Measurements from ENCODE around the gene EFTUD2. TPM values are rescaled to one million over a fixed set of nuclear protein-coding genes. Genes with fewer than 3 reads are reported as not detected.

The EFTUD2 gene
- total RNA-seq, 2 donors from 2014 or later, result 109 to 133 TPM

DNA sequence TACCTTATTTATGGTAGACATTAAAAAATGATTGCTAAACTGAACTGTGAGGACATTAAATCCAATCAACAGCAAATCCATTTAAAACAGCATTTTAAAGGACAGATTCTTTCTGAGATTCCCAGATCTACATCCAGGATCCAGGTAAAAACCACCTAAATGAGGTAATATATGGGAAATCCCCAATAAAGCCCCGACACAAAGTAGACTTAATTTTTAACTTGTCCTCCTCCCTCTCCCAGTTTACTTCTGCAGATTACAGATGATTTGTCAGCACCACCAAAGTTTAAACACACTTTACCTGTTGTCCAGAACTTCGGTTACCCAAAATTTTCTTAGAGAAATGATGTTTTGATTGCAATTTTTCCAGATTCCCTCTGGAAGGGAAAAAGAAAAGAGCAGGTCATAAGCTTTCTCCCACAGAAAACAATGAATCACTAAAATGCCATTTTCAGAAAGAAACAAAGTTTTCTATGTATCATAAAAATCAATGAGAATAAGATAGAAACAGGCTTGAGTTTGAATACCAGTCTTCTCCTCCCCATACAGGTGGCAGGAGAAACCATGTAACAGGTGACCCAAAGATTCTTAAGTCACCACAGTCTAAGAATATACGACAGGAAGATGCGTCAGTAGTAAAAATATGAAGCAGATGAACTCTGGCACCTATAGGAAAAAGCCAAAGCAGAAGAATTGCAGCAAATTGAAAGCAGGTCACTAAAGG, 92.0 kb downstream of the EFTUD2 start:
- peaks cover 50% of the 10 kb centered on the region for H3K27me3 Mint-ChIP-seq
- no peak for DNase-seq
- no peaks in the 10 kb centered on the region for H3K4me1 Mint-ChIP-seq
- ATAC-seq, result no peak
- no peak overlapping the region for H3K27ac Mint-ChIP-seq
- H3K9me3 ChIP-seq (ENCODE audit: control insufficient read depth, low read length, poor library complexity, severe bottlenecking), result no peaks in the 10 kb centered on the region
- H3K36me3 Mint-ChIP-seq (ENCODE audit: low read depth), result no peaks in the 10 kb centered on the region
- no peak overlapping the region for H3K4me3 Mint-ChIP-seq

DNA sequence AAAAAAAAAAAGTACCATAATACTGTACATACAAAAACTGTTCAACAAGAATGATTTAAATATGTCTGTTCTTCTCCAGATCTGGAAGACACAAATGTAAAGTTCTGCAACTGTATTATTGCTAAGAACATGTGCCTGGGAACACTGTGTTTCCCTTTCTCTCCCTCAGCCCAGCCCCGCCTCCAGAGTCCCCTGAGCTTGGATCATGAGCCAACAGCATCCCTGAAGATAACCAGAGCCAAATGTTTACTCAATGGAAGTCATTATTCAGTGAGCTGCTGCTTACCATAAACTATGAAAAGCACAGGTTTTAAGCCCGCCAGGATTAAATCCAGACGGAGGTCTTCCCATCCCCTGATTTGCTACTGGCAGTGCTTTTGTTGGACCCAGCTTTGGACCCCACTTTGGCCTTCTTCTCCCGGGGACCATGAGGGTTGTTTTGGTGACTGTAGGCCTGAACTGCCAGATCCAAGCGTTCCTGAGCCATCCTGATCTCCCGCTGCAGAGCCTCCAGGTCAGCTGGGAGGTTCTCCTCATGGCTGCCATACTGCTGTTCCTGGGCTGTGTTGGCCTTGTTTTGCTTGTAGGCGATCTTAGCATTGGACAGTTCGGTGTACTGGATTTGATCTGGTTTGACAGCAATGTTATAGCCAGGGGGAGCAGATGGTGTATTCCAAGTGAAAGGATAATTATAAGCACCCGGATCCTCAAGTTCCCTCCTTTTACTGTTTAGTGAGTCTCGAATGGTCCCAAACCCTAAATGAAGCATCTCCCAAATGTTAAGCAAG, 94.7 kb downstream of the EFTUD2 start:
- no peak overlapping the region for H3K4me3 Mint-ChIP-seq
- ATAC-seq (no peak), DNase-seq (no peak)
- peaks cover 39% of the 10 kb centered on the region for H3K27me3 Mint-ChIP-seq
- H3K27ac Mint-ChIP-seq, result no peak overlapping the region
- no peaks in the 10 kb centered on the region for H3K9me3 ChIP-seq (ENCODE audit: control insufficient read depth, low read length, poor library complexity, severe bottlenecking)
- no peaks in the 10 kb centered on the region for H3K36me3 Mint-ChIP-seq (ENCODE audit: low read depth)
- no peaks in the 10 kb centered on the region for H3K4me1 Mint-ChIP-seq

DNA sequence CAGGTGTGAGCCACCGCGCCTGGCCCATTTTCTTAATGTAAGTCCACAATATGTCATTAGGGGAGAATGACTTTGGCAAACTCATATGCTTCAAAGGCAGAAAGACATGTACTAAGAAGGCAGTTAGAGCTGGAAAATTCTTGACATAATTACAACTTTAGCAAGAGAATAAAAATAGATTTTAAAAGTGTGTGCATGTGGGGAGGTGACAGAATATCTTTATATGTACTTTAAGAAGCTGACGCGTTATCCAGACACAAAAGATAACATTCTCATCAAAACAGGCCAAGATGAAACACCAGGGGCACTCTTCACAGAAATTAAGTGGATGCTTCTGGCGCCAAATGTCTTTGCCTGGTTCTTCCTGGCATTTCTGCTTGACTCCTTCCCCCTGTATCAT, 97.4 kb downstream of the EFTUD2 start:
- H3K4me3 Mint-ChIP-seq, result no peak overlapping the region
- H3K27ac Mint-ChIP-seq, result no peak overlapping the region
- no peaks in the 10 kb centered on the region for H3K36me3 Mint-ChIP-seq (ENCODE audit: low read depth)
- ATAC-seq, result no peak
- no peaks in the 10 kb centered on the region for H3K9me3 ChIP-seq (ENCODE audit: control insufficient read depth, low read length, poor library complexity, severe bottlenecking)
- H3K27me3 Mint-ChIP-seq, result peaks cover 27% of the 10 kb centered on the region
- DNase-seq, result no peak
- H3K4me1 Mint-ChIP-seq, result no peaks in the 10 kb centered on the region

Other genes with a start within 250 kb of the EFTUD2 start
- not detected for gene MEIOC, start 243.0 kb downstream of the EFTUD2 start, total RNA-seq
- gene CCDC43, start 209.7 kb downstream of the EFTUD2 start, total RNA-seq, result 10 to 100 TPM; 19.2 to 23.8 TPM
- gene DBF4B, start 190.8 kb downstream of the EFTUD2 start, total RNA-seq, result 1 to 10 TPM; 2.2 to 3.8 TPM
- gene ADAM11, start 140.5 kb downstream of the EFTUD2 start, total RNA-seq, result under 1 TPM; 0.08 to 0.40 TPM
- gene GJC1, start 69.2 kb downstream of the EFTUD2 start, total RNA-seq, result not detected
- gene HIGD1B, start 51.6 kb downstream of the EFTUD2 start, total RNA-seq, result not detected
- under 1 TPM in 1 of 2 donors, not detected in 1; 0.18 TPM for gene GFAP, start 16.1 kb upstream of the EFTUD2 start, total RNA-seq
- gene KIF18B, start 48.3 kb upstream of the EFTUD2 start, total RNA-seq, result under 1 TPM in 1 of 2 donors, not detected in 1; 0.08 TPM
- gene C1QL1, start 68.9 kb upstream of the EFTUD2 start, total RNA-seq, result not detected
- 10 to 100 TPM; 13.5 to 20.3 TPM for gene DCAKD, start 152.2 kb upstream of the EFTUD2 start, total RNA-seq
- gene NMT1, start 161.9 kb upstream of the EFTUD2 start, total RNA-seq, result 10 to 100 TPM; 78.2 to 85.9 TPM
- gene PLCD3, start 233.1 kb upstream of the EFTUD2 start, total RNA-seq, result 1 to 10 TPM; 3.7 to 5.0 TPM
- 10 to 100 TPM; 13.6 to 18.9 TPM for gene ACBD4, start 236.2 kb upstream of the EFTUD2 start, total RNA-seq
- gene HEXIM1, start 249.0 kb upstream of the EFTUD2 start, total RNA-seq, result 10 to 100 TPM; 52.4 to 71.8 TPM

All from T-helper 17 cell (primary cell).